Endodermal cell (in vitro differentiated cells): ENCODE results near the gene DNMT3A. TPM values are rescaled to one million over a fixed set of nuclear protein-coding genes. Genes with fewer than 3 reads are reported as not detected.

ENCODE experiments used
- DNase-seq: peaks from one replicate; pipeline ENCODE4 v3.0.0-alpha.2; 2017
- H3K27ac ChIP-seq: 2 replicates; pipeline ENCODE4 v1.5.1; 2013; ENCODE audit warnings: mild to moderate bottlenecking, low read depth, low read length, moderate library complexity
- H3K27me3 ChIP-seq: 2 replicates; pipeline ENCODE4 v1.6.1; 2013; ENCODE audit warnings: mild to moderate bottlenecking, low read length, moderate library complexity; ENCODE audit not compliant: insufficient read depth, control insufficient read depth, poor library complexity, severe bottlenecking
- H3K36me3 ChIP-seq: 2 replicates; pipeline ENCODE4 v1.7.0; 2013; ENCODE audit warnings: mild to moderate bottlenecking, low read length, moderate library complexity; ENCODE audit not compliant: control insufficient read depth, insufficient read depth
- H3K4me1 ChIP-seq: one replicate; pipeline ENCODE4 v1.7.0; 2013; ENCODE audit warnings: low read length; ENCODE audit not compliant: control insufficient read depth, insufficient read depth
- H3K4me3 ChIP-seq: 2 replicates; pipeline ENCODE4 v1.5.1; 2013; ENCODE audit warnings: mild to moderate bottlenecking, low read length, moderate library complexity
- H3K9ac ChIP-seq: 2 replicates; pipeline ENCODE4 v1.6.1; 2013; ENCODE audit warnings: mild to moderate bottlenecking, low read length, moderate library complexity; ENCODE audit not compliant: poor library complexity, severe bottlenecking; ENCODE audit errors: extremely low read depth
- H3K9me3 ChIP-seq: 2 replicates; pipeline ENCODE4 v1.6.1; 2013; ENCODE audit warnings: mild to moderate bottlenecking, low read length, moderate library complexity; ENCODE audit not compliant: control insufficient read depth
- H3K27ac Mint-ChIP-seq: 2 replicates; pipeline ENCODE4 v1.8.0; 2020; ENCODE audit warnings: mixed read lengths
- H3K27me3 Mint-ChIP-seq: 2 replicates; pipeline ENCODE4 v1.8.0; 2021; ENCODE audit warnings: mild to moderate bottlenecking, mixed read lengths; ENCODE audit not compliant: insufficient read depth
- H3K36me3 Mint-ChIP-seq: 2 replicates; pipeline ENCODE4 v1.8.0; 2020; ENCODE audit warnings: low read depth, mixed read lengths
- H3K4me1 Mint-ChIP-seq: 2 replicates; pipeline ENCODE4 v1.8.0; 2020; ENCODE audit warnings: mixed read lengths
- H3K4me3 Mint-ChIP-seq: 2 replicates; pipeline ENCODE4 v1.8.0; 2020; ENCODE audit warnings: mild to moderate bottlenecking, moderate library complexity, mixed read lengths
- H3K9me3 Mint-ChIP-seq: 2 replicates; pipeline ENCODE4 v1.8.0; 2020; ENCODE audit warnings: mild to moderate bottlenecking, mixed read lengths
- CTCF ChIP-seq: fragments of 200-600 bp; sonication (generic); conservative IDR thresholded peaks from 2 replicates; pipeline ENCODE4 v1.5.0; 2021; ENCODE audit warnings: antibody characterized with exemption, mild to moderate bottlenecking
- WGBS, 2 experiments: methylation state at CpG; one replicate each; pipeline versions ENCODE4 v1.1.5 to v1.1.7; 2013; ENCODE audit warnings: missing lambda C conversion rate in 2 of 2, mixed read lengths in 1 of 2; ENCODE audit not compliant: insufficient coverage in 1 of 2, insufficient read length in 1 of 2; 5-methylcytosine and 5-hydroxymethylcytosine counted together
- total RNA-seq, 2 donors: library from RNA; stranded (reverse); fragmentation: NEBNext Ultra II Directional in 1 of 2; extraction: Animal tissue kit (Norgen Biotek cat#: 25700) in 1 of 2; gene quantifications; 2 replicates in 1 of 2; 3 replicates in 1 of 2; pipeline ENCODE4 v1.2.1, GENCODE V29; 2021

The DNMT3A gene
- total RNA-seq, 2 donors from 2014 or later = 124 to 139 TPM

GRCh38 chr2:25283921-25284320, 57.8 kb downstream of the DNMT3A start:
- 84 to 92% methylated on average over 4 to 5 of the region's 5 CpGs for WGBS, 2 experiments
- no peaks in the 10 kb centered on the region for H3K36me3 ChIP-seq

DNA sequence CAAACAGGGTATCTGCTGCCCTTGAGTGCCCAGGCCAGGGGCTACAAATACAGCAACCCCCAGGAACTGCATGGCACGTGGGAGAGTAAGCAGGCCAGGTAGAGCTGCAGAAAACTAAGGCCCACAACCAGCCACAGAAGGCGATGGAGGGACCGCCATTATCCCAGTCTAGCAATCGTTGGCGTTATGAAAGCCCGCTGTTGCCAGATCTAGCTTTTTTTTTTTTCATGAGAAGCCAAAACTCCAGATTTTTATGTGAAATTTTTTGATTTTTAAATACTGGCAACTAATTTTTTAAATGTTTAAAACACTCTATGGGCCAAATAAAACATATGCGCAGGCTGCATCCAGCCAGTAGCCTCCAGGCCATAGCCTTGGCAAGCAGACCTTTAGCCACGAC, 59.8 kb downstream of the DNMT3A start:
- Histone ChIP-seq H3K9ac (no peak overlapping the region), H3K36me3 (no peaks in the 10 kb centered on the region), H3K4me1 (no peaks in the 10 kb centered on the region), H3K27me3 (no peaks in the 10 kb centered on the region), H3K9me3 (no peaks in the 10 kb centered on the region), H3K27ac (no peak overlapping the region), H3K4me3 (no peak overlapping the region)
- H3K27ac Mint-ChIP-seq = no peak overlapping the region
- TF ChIP-seq CTCF = no peak
- no peaks in the 10 kb centered on the region for H3K9me3 Mint-ChIP-seq
- WGBS, 2 experiments = 95 to 99% methylated on average over 7 to 8 of the region's 8 CpGs
- no peak for DNase-seq
- no peaks in the 10 kb centered on the region for H3K36me3 Mint-ChIP-seq
- H3K4me3 Mint-ChIP-seq = no peak overlapping the region
- H3K27me3 Mint-ChIP-seq = no peaks in the 10 kb centered on the region
- H3K4me1 Mint-ChIP-seq = peaks cover 10% of the 10 kb centered on the region

More at GRCh38 chr2:25283921-25284320, 57.8 kb downstream of the DNMT3A start:
- H3K36me3 Mint-ChIP-seq = no peaks in the 10 kb centered on the region
- no peaks in the 10 kb centered on the region for H3K9me3 Mint-ChIP-seq
- no peaks in the 10 kb centered on the region for H3K27me3 ChIP-seq
- DNase-seq = no peak
- no peaks in the 10 kb centered on the region for H3K9me3 ChIP-seq
- no peak overlapping the region for H3K27ac ChIP-seq
- no peak overlapping the region for H3K9ac ChIP-seq
- no peak for TF ChIP-seq CTCF
- H3K4me3 Mint-ChIP-seq = no peak overlapping the region
- no peak overlapping the region for H3K4me3 ChIP-seq
- peaks cover 3% of the 10 kb centered on the region for H3K4me1 Mint-ChIP-seq
- H3K27ac Mint-ChIP-seq = no peak overlapping the region
- no peaks in the 10 kb centered on the region for H3K4me1 ChIP-seq
- no peaks in the 10 kb centered on the region for H3K27me3 Mint-ChIP-seq

DNA sequence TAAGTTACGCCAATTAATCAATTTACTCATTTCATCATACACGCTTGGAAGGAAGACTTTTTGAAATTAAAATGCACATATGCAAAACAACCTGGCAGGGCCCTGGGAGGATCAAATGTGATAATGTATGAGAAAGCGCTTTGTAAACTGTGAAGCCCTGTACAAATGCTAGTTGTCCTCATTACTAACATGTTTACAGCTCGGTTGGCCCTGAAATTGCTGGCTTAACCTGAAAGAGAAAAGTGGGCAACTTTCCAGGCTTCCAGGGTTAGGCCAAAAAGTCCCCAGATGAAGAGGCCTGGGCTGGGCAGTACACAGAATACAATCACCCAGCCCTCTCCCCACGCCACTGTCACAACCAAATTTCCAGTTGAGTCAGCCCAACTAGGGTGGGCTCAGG, 60.2 kb downstream of the DNMT3A start:
- H3K4me3 ChIP-seq = no peak overlapping the region

More for the DNA sequence above, 60.2 kb downstream of the DNMT3A start:
- no peak overlapping the region for H3K4me3 Mint-ChIP-seq
- Histone ChIP-seq H3K27me3 (no peaks in the 10 kb centered on the region), H3K9me3 (no peaks in the 10 kb centered on the region), H3K36me3 (no peaks in the 10 kb centered on the region), H3K4me1 (no peaks in the 10 kb centered on the region), H3K9ac (no peak overlapping the region), H3K27ac (no peak overlapping the region)
- no peak overlapping the region for H3K27ac Mint-ChIP-seq
- no peaks in the 10 kb centered on the region for H3K36me3 Mint-ChIP-seq
- no peak for TF ChIP-seq CTCF
- WGBS, 2 experiments = 90 to 92% methylated on average over 2 to 5 of the region's 5 CpGs
- H3K4me1 Mint-ChIP-seq = peaks cover 11% of the 10 kb centered on the region
- H3K9me3 Mint-ChIP-seq = no peaks in the 10 kb centered on the region
- DNase-seq = no peak
- no peaks in the 10 kb centered on the region for H3K27me3 Mint-ChIP-seq
